H9 (cell line): Measurements from ENCODE around the gene DMXL2. TPM values are rescaled to one million over a fixed set of nuclear protein-coding genes. Genes with fewer than 3 reads are reported as not detected.

ENCODE experiments used
- DNase-seq: peaks from one replicate; pipeline ENCODE4 v3.0.0-alpha.2; 2017
- H2AFZ ChIP-seq: one replicate; pipeline ENCODE4 v1.6.1; 2013; ENCODE audit warnings: mild to moderate bottlenecking, low read length, control low read depth, moderate library complexity
- H2AK5ac ChIP-seq: 2 replicates; pipeline ENCODE4 v1.6.1; 2013; ENCODE audit warnings: low read length, control low read depth, mixed read lengths; ENCODE audit not compliant: insufficient read length
- H2BK120ac ChIP-seq: one replicate; pipeline ENCODE4 v1.6.1; 2013; ENCODE audit warnings: low read depth, mild to moderate bottlenecking, low read length, control low read depth, inconsistent platforms; ENCODE audit not compliant: poor library complexity, severe bottlenecking
- H2BK12ac ChIP-seq: 2 replicates; pipeline ENCODE4 v1.6.1; 2013; ENCODE audit warnings: low read length, control low read depth, mixed read lengths, low read depth; ENCODE audit not compliant: insufficient read length
- H2BK15ac ChIP-seq: 2 replicates; pipeline ENCODE4 v1.6.1; 2013; ENCODE audit warnings: low read depth, low read length, control low read depth
- H2BK20ac ChIP-seq: one replicate; pipeline ENCODE4 v1.6.1; 2013; ENCODE audit warnings: low read depth, mild to moderate bottlenecking, low read length, control low read depth, inconsistent platforms; ENCODE audit not compliant: poor library complexity, severe bottlenecking
- H2BK5ac ChIP-seq: 2 replicates; pipeline ENCODE4 v1.6.1; 2013; ENCODE audit warnings: low read length, control low read depth, mixed read lengths; ENCODE audit not compliant: insufficient read length
- H3K14ac ChIP-seq: 2 replicates; pipeline ENCODE4 v1.6.1; 2013; ENCODE audit warnings: low read length, control low read depth; ENCODE audit not compliant: insufficient read depth
- H3K18ac ChIP-seq: 2 replicates; pipeline ENCODE4 v1.6.1; 2013; ENCODE audit warnings: low read depth, mild to moderate bottlenecking, mixed read lengths, low read length, control low read depth; ENCODE audit not compliant: insufficient read length
- H3K23ac ChIP-seq: 2 replicates; pipeline ENCODE4 v1.6.1; 2013; ENCODE audit warnings: low read length, control low read depth, mixed read lengths, low read depth; ENCODE audit not compliant: insufficient read length
- H3K23me2 ChIP-seq: 2 replicates; pipeline ENCODE4 v1.6.1; 2013; ENCODE audit warnings: low read depth, mild to moderate bottlenecking, mixed read lengths, low read length, control low read depth; ENCODE audit not compliant: insufficient read length, poor library complexity, severe bottlenecking
- H3K27ac ChIP-seq: 2 replicates; pipeline ENCODE4 v1.5.1; 2013; ENCODE audit warnings: low read length, control low read depth, mixed read lengths, low read depth; ENCODE audit not compliant: insufficient read length
- H3K27me3 ChIP-seq: 2 replicates; pipeline ENCODE4 v1.6.1; 2013; ENCODE audit warnings: low read length, control low read depth, inconsistent platforms; ENCODE audit not compliant: insufficient read depth
- H3K4ac ChIP-seq: 2 replicates; pipeline ENCODE4 v1.6.1; 2013; ENCODE audit warnings: low read depth, mild to moderate bottlenecking, control low read depth, inconsistent platforms, low read length, moderate library complexity
- H3K4me1 ChIP-seq: 2 replicates; pipeline ENCODE4 v1.6.1; 2013; ENCODE audit warnings: low read length, control low read depth, inconsistent platforms; ENCODE audit not compliant: insufficient read depth
- H3K4me2 ChIP-seq: 2 replicates; pipeline ENCODE4 v1.6.1; 2013; ENCODE audit warnings: low read length, control low read depth, mixed read lengths; ENCODE audit not compliant: insufficient read length, insufficient read depth
- H3K56ac ChIP-seq: 2 replicates; pipeline ENCODE4 v1.6.1; 2013; ENCODE audit warnings: low read depth, mild to moderate bottlenecking, mixed read lengths, low read length, control low read depth; ENCODE audit not compliant: insufficient read length
- H3K79me1 ChIP-seq: 2 replicates; pipeline ENCODE4 v1.6.1; 2013; ENCODE audit warnings: low read depth, mild to moderate bottlenecking, moderate library complexity, low read length, control low read depth, inconsistent platforms; ENCODE audit not compliant: insufficient read depth, poor library complexity, severe bottlenecking
- H3K79me2 ChIP-seq: 2 replicates; pipeline ENCODE4 v1.6.1; 2013; ENCODE audit warnings: low read length, control low read depth, inconsistent platforms; ENCODE audit not compliant: insufficient read depth
- H3K9ac ChIP-seq: 2 replicates; pipeline ENCODE4 v1.6.1; 2013; ENCODE audit warnings: low read length, control low read depth, mixed read lengths; ENCODE audit not compliant: insufficient read length; ENCODE audit errors: extremely low read depth
- H3K9me3 ChIP-seq: one replicate; pipeline ENCODE4 v1.6.1; 2013; ENCODE audit warnings: low read depth, low read length, inconsistent platforms; ENCODE audit not compliant: control insufficient read depth
- H3T11ph ChIP-seq: one replicate; pipeline ENCODE4 v1.6.1; 2013; ENCODE audit warnings: mild to moderate bottlenecking, low read length, control low read depth, inconsistent platforms
- H4K20me1 ChIP-seq: one replicate; pipeline ENCODE4 v1.6.1; 2013; ENCODE audit not compliant: control insufficient read depth, insufficient read length, insufficient read depth
- H4K5ac ChIP-seq: 2 replicates; pipeline ENCODE4 v1.6.1; 2013; ENCODE audit warnings: low read depth, mild to moderate bottlenecking, mixed read lengths, low read length, control low read depth; ENCODE audit not compliant: insufficient read length
- H4K8ac ChIP-seq: replicated peaks from 2 replicates; pipeline ENCODE4 v1.6.1; 2013; ENCODE audit warnings: low read length, control low read depth, mixed read lengths, low read depth; ENCODE audit not compliant: insufficient read length
- H4K91ac ChIP-seq: 2 replicates; pipeline ENCODE4 v1.6.1; 2013; ENCODE audit warnings: low read depth, mild to moderate bottlenecking, moderate library complexity, mixed read lengths, low read length, control low read depth; ENCODE audit not compliant: insufficient read length
- H3K27ac Mint-ChIP-seq, 3 experiments: 2 replicates in 2 of 3; 3 replicates in 1 of 3; pipeline ENCODE4 v1.8.0; 2020 to 2021; ENCODE audit warnings: mixed read lengths in 3 of 3, mild to moderate bottlenecking in 1 of 3, moderate library complexity in 1 of 3
- H3K27me3 Mint-ChIP-seq: 2 replicates; pipeline ENCODE4 v1.8.0; 2021; ENCODE audit warnings: low read depth, mild to moderate bottlenecking, moderate library complexity, mixed read lengths
- H3K36me3 Mint-ChIP-seq, 3 experiments: 2 replicates in 2 of 3; 3 replicates in 1 of 3; pipeline ENCODE4 v1.8.0; 2020 to 2021; ENCODE audit warnings: low read depth in 3 of 3, mixed read lengths in 3 of 3; ENCODE audit not compliant: insufficient read depth in 1 of 3
- H3K4me1 Mint-ChIP-seq, 2 experiments: 2 replicates each; pipeline ENCODE4 v1.8.0; 2020; ENCODE audit warnings: mixed read lengths in 2 of 2
- H3K4me3 Mint-ChIP-seq, 2 experiments: 2 replicates in 1 of 2; 3 replicates in 1 of 2; pipeline ENCODE4 v1.8.0; 2020 to 2021; ENCODE audit warnings: mild to moderate bottlenecking in 2 of 2, mixed read lengths in 2 of 2, moderate library complexity in 1 of 2
- H3K9me3 Mint-ChIP-seq, 2 experiments: 2 replicates in 1 of 2; 3 replicates in 1 of 2; pipeline ENCODE4 v1.8.0; 2020; ENCODE audit warnings: mild to moderate bottlenecking in 2 of 2, mixed read lengths in 2 of 2, moderate library complexity in 1 of 2
- CTCF ChIP-seq: fragments of 200-600 bp; sonication (generic); conservative IDR thresholded peaks from 3 replicates; pipeline ENCODE4 v1.8.0; 2021; ENCODE audit warnings: antibody characterized with exemption, mild to moderate bottlenecking
- WGBS: extraction: QIAGEN DNeasy Blood & Tissue Kit; methylation state at CpG from one replicate; pipeline ENCODE4 v1.1.7; 2013; ENCODE audit warnings: missing lambda C conversion rate, low lambda C conversion rate, mixed read lengths; ENCODE audit not compliant: insufficient read length; ENCODE audit errors: extremely low coverage; 5-methylcytosine and 5-hydroxymethylcytosine counted together
- total RNA-seq: library from RNA; stranded (reverse); gene quantifications from 2 replicates; pipeline ENCODE4 v1.2.1, GENCODE V29; 2021

The DMXL2 gene
- total RNA-seq, 1 experiment from 2014 or later: 13.9 TPM

DNA sequence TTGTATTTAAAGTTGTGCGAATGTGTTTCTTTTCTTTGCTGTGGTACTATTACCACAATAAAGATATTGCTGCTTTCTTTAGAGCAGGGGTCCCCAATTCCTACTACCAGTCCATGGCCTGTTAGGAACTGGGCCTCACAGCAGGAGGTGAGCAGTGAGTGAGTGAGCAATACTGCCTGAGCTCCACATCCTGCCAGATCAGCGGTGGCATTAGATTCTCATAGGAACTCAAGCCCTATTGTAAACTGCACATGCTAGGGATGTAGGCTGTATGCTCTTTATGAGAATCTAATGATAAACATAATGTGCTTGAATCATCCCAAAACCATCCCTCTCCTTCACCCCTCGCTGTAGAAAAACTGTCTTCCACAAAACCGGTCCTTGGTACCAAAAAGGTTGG is 41.6 kb downstream of the DMXL2 start:
- Histone ChIP-seq H4K20me1 (no peaks in the 10 kb centered on the region), H3K27ac (no peak overlapping the region)

More for the DNA sequence above, 41.6 kb downstream of the DMXL2 start:
- no peak for TF ChIP-seq CTCF
- Histone ChIP-seq H3K4ac (no peak overlapping the region), H2BK15ac (no peak overlapping the region), H3K27me3 (no peaks in the 10 kb centered on the region), H3K9me3 (no peaks in the 10 kb centered on the region), H3K23me2 (no peaks in the 10 kb centered on the region), H3K18ac (no peak overlapping the region), H2BK5ac (no peak overlapping the region), H3K79me2 (no peaks in the 10 kb centered on the region), H4K5ac (no peak overlapping the region), H2AK5ac (no peak overlapping the region), H3K56ac (no peak overlapping the region), H3K9ac (no peak overlapping the region), H2BK20ac (no peak overlapping the region), H2BK12ac (no peak overlapping the region), H2BK120ac (no peak overlapping the region), H3K14ac (no peak overlapping the region), H4K8ac (no peak overlapping the region), H3T11ph (no peak overlapping the region), H3K79me1 (no peaks in the 10 kb centered on the region), H3K4me2 (no peak overlapping the region), H3K4me1 (no peaks in the 10 kb centered on the region), H3K23ac (no peak overlapping the region), H4K91ac (no peak overlapping the region), H2AFZ (no peak overlapping the region)
- DNase-seq: no peak
- peaks cover 2 to 8% of the 10 kb centered on the region in 2 experiments; a peak in 2 of 5 replicates for H3K9me3 Mint-ChIP-seq
- no peaks in the 10 kb centered on the region for H3K4me1 Mint-ChIP-seq
- H3K36me3 Mint-ChIP-seq: peaks cover 0 to 5% (median 0%) of the 10 kb centered on the region in 3 experiments; a peak in 2 of 7 replicates
- no peak overlapping the region for H3K4me3 Mint-ChIP-seq
- H3K27ac Mint-ChIP-seq: no peak overlapping the region
- no peaks in the 10 kb centered on the region for H3K27me3 Mint-ChIP-seq
- WGBS: no CpG with 5 or more reads among the region's 4 CpGs
